SK-N-SH (cell line): Measurements from ENCODE around the gene BMPR1A. TPM values are rescaled to one million over a fixed set of nuclear protein-coding genes. Genes with fewer than 3 reads are reported as not detected.
"Not testable (repeated sequence)": the region's sequence is repeated elsewhere in the genome, so short reads cannot be mapped to it uniquely, and the experiment has no call there.

Experiments used
- CTCF ChIA-PET: fragments of 300-600, 350-600 bp; formaldehyde crosslinking; extraction: SDS; loops from one replicate; lab custom pipeline; 2021; lab: Yijun Ruan, JAX
- POLR2A ChIA-PET: fragments of 350-600 bp; sonication (Branson Sonifier 250); formaldehyde crosslinking; extraction: SDS; loops from one replicate; lab custom pipeline; 2020; ENCODE audit warnings: antibody characterized with exemption, inconsistent platforms; lab: Yijun Ruan, JAX
- DNase-seq: peaks from one replicate; pipeline ENCODE4 v3.0.0; 2012
- H2AFZ ChIP-seq: fragments of 200-600 bp; sonication (generic); 2 replicates; pipeline ENCODE4 v1.8.1; 2016; ENCODE audit warnings: antibody characterized with exemption, mild to moderate bottlenecking, low read depth
- H3F3A ChIP-seq: fragments of 200-600 bp; sonication (generic); replicated peaks from 2 replicates; pipeline ENCODE3; 2016; ENCODE audit warnings: antibody characterized with exemption, mild to moderate bottlenecking; ENCODE audit not compliant: insufficient read depth
- H3K27ac ChIP-seq, 2 experiments: fragments of 200-500 bp in 1 of 2; fragments of 200-600 bp in 1 of 2; sonication (Bioruptor generic) in 1 of 2; sonication (generic), shearing (Covaris generic) in 1 of 2; 2 replicates each; pipeline versions ENCODE4 v1.5.1 to v1.6.1; 2014 to 2016; ENCODE audit warnings: low read depth in 2 of 2, inconsistent platforms in 1 of 2, low read length in 1 of 2, mild to moderate bottlenecking in 1 of 2, mixed read lengths in 1 of 2
- H3K27me3 ChIP-seq: fragments of 200-600 bp; sonication (generic), shearing (Covaris generic); 2 replicates; pipeline ENCODE4 v1.6.1; 2016; ENCODE audit warnings: mixed run types; ENCODE audit not compliant: insufficient read depth
- H3K36me3 ChIP-seq, 2 experiments: fragments of 200-500 bp in 1 of 2; fragments of 200-600 bp in 1 of 2; sonication (Bioruptor generic) in 1 of 2; sonication (generic) in 1 of 2; replicated peaks in 1 of 2; 2 replicates each; pipeline versions ENCODE3 to v1.5.1; 2014 to 2016; ENCODE audit warnings: low read length in 1 of 2, mild to moderate bottlenecking in 1 of 2; ENCODE audit not compliant: insufficient read depth in 2 of 2, control insufficient read depth in 1 of 2
- H3K4me1 ChIP-seq, 2 experiments: fragments of 200-500 bp in 1 of 2; fragments of 200-600 bp in 1 of 2; sonication (Bioruptor generic) in 1 of 2; sonication (generic), shearing (Covaris generic) in 1 of 2; 2 replicates each; pipeline versions ENCODE4 v1.5.1 to v1.6.1; 2014 to 2016; ENCODE audit warnings: low read depth in 1 of 2, low read length in 1 of 2, mixed run types in 1 of 2; ENCODE audit not compliant: insufficient read depth in 2 of 2, control insufficient read depth in 1 of 2
- H3K4me2 ChIP-seq: fragments of 200-600 bp; sonication (generic), shearing (Covaris generic); 2 replicates; pipeline ENCODE4 v1.6.1; 2017; ENCODE audit warnings: mixed run types
- H3K4me3 ChIP-seq, 2 experiments: fragments of 200-500 bp in 1 of 2; fragments of 200-600 bp in 1 of 2; sonication (Bioruptor generic) in 1 of 2; sonication (generic), shearing (Covaris generic) in 1 of 2; 2 replicates each; pipeline versions ENCODE4 v1.5.1 to v1.8.1; 2014 to 2016; ENCODE audit warnings: low read depth in 2 of 2, inconsistent platforms in 1 of 2, low read length in 1 of 2, mild to moderate bottlenecking in 1 of 2, mixed read lengths in 1 of 2, moderate library complexity in 1 of 2
- H3K79me2 ChIP-seq: fragments of 200-600 bp; sonication (generic); 2 replicates; pipeline ENCODE4 v1.8.1; 2017; ENCODE audit warnings: mild to moderate bottlenecking; ENCODE audit not compliant: insufficient read depth
- H3K9ac ChIP-seq: fragments of 200-600 bp; sonication (generic); 2 replicates; pipeline ENCODE4 v1.6.1; 2017; ENCODE audit warnings: mixed run types
- H3K9me2 ChIP-seq: fragments of 200-600 bp; sonication (generic); 2 replicates; pipeline ENCODE4 v1.6.1; 2017; ENCODE audit warnings: mixed run types
- H3K9me3 ChIP-seq: fragments of 200-600 bp; sonication (generic); 2 replicates; pipeline ENCODE4 v1.6.1; 2017; ENCODE audit warnings: mixed run types, mild to moderate bottlenecking, moderate library complexity
- H4K20me1 ChIP-seq: fragments of 200-600 bp; sonication (generic); 2 replicates; pipeline ENCODE4 v1.6.1; 2017; ENCODE audit warnings: mild to moderate bottlenecking, mixed run types; ENCODE audit not compliant: insufficient read depth
- CHD2 ChIP-seq: fragments of 150-350 bp; IDR thresholded peaks from 2 replicates; pipeline ENCODE4 v1.6.1; 2018; ENCODE audit warnings: low read length; ENCODE audit not compliant: partially characterized antibody
- ELF1 ChIP-seq: IDR thresholded peaks from 2 replicates; pipeline ENCODE4 v1.4.0; 2012
- EZH2phosphoT487 ChIP-seq: fragments of 200-600 bp; sonication (generic); IDR thresholded peaks from 2 replicates; pipeline ENCODE4 v1.6.1; 2017; ENCODE audit warnings: low read depth, mixed run types, mild to moderate bottlenecking, antibody characterized with exemption, moderate library complexity, borderline replicate concordance
- FOXM1 ChIP-seq: IDR thresholded peaks from 2 replicates; pipeline ENCODE4 v1.4.0; 2012; ENCODE audit warnings: low read depth, mild to moderate bottlenecking
- GABPA ChIP-seq: IDR thresholded peaks from 2 replicates; pipeline ENCODE4 v1.4.0; 2012; ENCODE audit warnings: low read depth, mild to moderate bottlenecking
- GATA2 ChIP-seq: sonication (generic); formaldehyde crosslinking; IDR thresholded peaks from 2 replicates; pipeline ENCODE4 v1.5.0; 2020; ENCODE audit warnings: mild to moderate bottlenecking, missing genetic modification reagents
- IRF3 ChIP-seq: fragments of 150-350 bp; IDR thresholded peaks from 2 replicates; pipeline ENCODE4 v1.6.1; 2016; ENCODE audit warnings: mild to moderate bottlenecking, low read depth, low read length
- MEF2A ChIP-seq: IDR thresholded peaks from 2 replicates; pipeline ENCODE4 v1.4.0; 2012; ENCODE audit warnings: low read depth, borderline replicate concordance
- MXI1 ChIP-seq: IDR thresholded peaks from 2 replicates; pipeline ENCODE4 v1.6.1; 2012; ENCODE audit warnings: mild to moderate bottlenecking, low read depth, low read length, improper control_type of control experiment
- NFIC ChIP-seq: IDR thresholded peaks from 2 replicates; pipeline ENCODE4 v1.4.0; 2012; ENCODE audit warnings: borderline replicate concordance
- PBX3 ChIP-seq: IDR thresholded peaks from 2 replicates; pipeline ENCODE4; 2012
- POLR2AphosphoS5 ChIP-seq: IDR thresholded peaks from 2 replicates; pipeline ENCODE4 v1.6.1; 2012; ENCODE audit warnings: low read depth, low read length
- RAD21 ChIP-seq: IDR thresholded peaks from 2 replicates; pipeline ENCODE4 v1.6.1; 2012; ENCODE audit warnings: mild to moderate bottlenecking, low read length
- RFX5 ChIP-seq: IDR thresholded peaks from 2 replicates; pipeline ENCODE4 v1.6.1; 2012; ENCODE audit warnings: mild to moderate bottlenecking, improper control_type of control experiment, low read length
- SMC3 ChIP-seq: IDR thresholded peaks from 2 replicates; pipeline ENCODE4 v1.6.1; 2012; ENCODE audit warnings: low read depth, low read length, improper control_type of control experiment
- TAF1 ChIP-seq: IDR thresholded peaks from 2 replicates; pipeline ENCODE4 v1.6.1; 2012; ENCODE audit warnings: low read depth, mild to moderate bottlenecking, low read length, moderate library complexity, borderline replicate concordance
- YY1 ChIP-seq: IDR thresholded peaks from 2 replicates; pipeline ENCODE4 v1.4.0; 2012; ENCODE audit warnings: low read depth, mild to moderate bottlenecking
- WGBS: methylation state at CpG from one replicate; pipeline ENCODE4 v1.1.6; 2017; ENCODE audit warnings: low lambda C conversion rate; 5-methylcytosine and 5-hydroxymethylcytosine counted together
- polyA plus RNA-seq, 3 experiments: library from polyadenylated mRNA; depleted of rRNA; stranded (reverse); fragments of >200 nt; gene quantifications; 2 replicates each; pipeline ENCODE4 v1.2.3, GENCODE V29; 2012
- TF ChIP-seq, protein P1 (sequence below): fragments of 150-350 bp; IDR thresholded peaks from 2 replicates; pipeline ENCODE4 v1.6.1; 2017; ENCODE audit warnings: antibody characterized with exemption, low read length, low read depth, borderline replicate concordance
- TF ChIP-seq, protein P2 (sequence below): IDR thresholded peaks from 2 replicates; pipeline ENCODE4 v1.4.0; 2012; ENCODE audit warnings: low read depth

Gene BMPR1A
- polyA plus RNA-seq, 1 of the 3 experiments (the other 2 are of a cell fraction): 12.7 TPM

GRCh38 chr10:86979977-86980448, 223.6 kb downstream of the BMPR1A start:
- Histone ChIP-seq H3K4me2 (no peak overlapping the region), H3K27me3 (no peaks in the 10 kb centered on the region), H3K9me3 (no peaks in the 10 kb centered on the region), H3K4me3 (no peak overlapping the region), H3K9me2 (no peaks in the 10 kb centered on the region), H3K27ac (no peak overlapping the region), H2AFZ (no peak overlapping the region), H3K4me1 (no peaks in the 10 kb centered on the region), H3K36me3 (no peaks in the 10 kb centered on the region), H3K79me2 (no peaks in the 10 kb centered on the region), H4K20me1 (no peaks in the 10 kb centered on the region), H3F3A (no peaks in the 10 kb centered on the region), H3K9ac (no peak overlapping the region)
- CTCF ChIA-PET: no interaction called here
- POLR2A ChIA-PET: no interaction called here
- TF ChIP-seq MXI1 (no peak), GABPA (no peak), MEF2A (no peak), IRF3 (no peak), RFX5 (no peak), GATA2 (CRISPR knock-in tag) (no peak), ELF1 (no peak), EZH2phosphoT487 (no peak), TAF1 (no peak), NFIC (no peak), CHD2 (no peak), RAD21 (no peak), SMC3 (no peak), POLR2AphosphoS5 (no peak), YY1 (no peak), FOXM1 (no peak), PBX3 (no peak)
- TF ChIP-seq, protein P1, sequence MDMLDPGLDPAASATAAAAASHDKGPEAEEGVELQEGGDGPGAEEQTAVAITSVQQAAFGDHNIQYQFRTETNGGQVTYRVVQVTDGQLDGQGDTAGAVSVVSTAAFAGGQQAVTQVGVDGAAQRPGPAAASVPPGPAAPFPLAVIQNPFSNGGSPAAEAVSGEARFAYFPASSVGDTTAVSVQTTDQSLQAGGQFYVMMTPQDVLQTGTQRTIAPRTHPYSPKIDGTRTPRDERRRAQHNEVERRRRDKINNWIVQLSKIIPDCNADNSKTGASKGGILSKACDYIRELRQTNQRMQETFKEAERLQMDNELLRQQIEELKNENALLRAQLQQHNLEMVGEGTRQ: no peak
- TF ChIP-seq, protein P2, sequence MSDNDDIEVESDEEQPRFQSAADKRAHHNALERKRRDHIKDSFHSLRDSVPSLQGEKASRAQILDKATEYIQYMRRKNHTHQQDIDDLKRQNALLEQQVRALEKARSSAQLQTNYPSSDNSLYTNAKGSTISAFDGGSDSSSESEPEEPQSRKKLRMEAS: no peak
- WGBS: 45% methylated on average over 3 of the region's 3 CpGs
- no peak for DNase-seq

- H4K20me1 ChIP-seq, H3K36me3 ChIP-seq, H3K4me3 ChIP-seq, H3K79me2 ChIP-seq, H3K27ac ChIP-seq, POLR2A ChIA-PET, H2AFZ ChIP-seq, DNase-seq, H3K9ac ChIP-seq, H3K4me2 ChIP-seq, H3K27me3 ChIP-seq, H3K4me1 ChIP-seq, CTCF ChIA-PET, H3K9me3 ChIP-seq, H3K9me2 ChIP-seq, H3F3A ChIP-seq: not testable (repeated sequence)
- 70% methylated on average over 6 of the region's 6 CpGs for WGBS
Measured at GRCh38 chr10:86981020-86981419, 224.6 kb downstream of the BMPR1A start.
